HG03575 (cell line): ENCODE measurements around the gene WWTR1.

ENCODE experiments used
- ATAC-seq: cut with Tn5 transposase; IDR thresholded peaks from one replicate; pipeline ENCODE4 v1.9.1; 2021; ENCODE audit not compliant: unreplicated experiment, insufficient number of reproducible peaks, low FRiP score; ENCODE audit errors: extremely low read depth

The WWTR1 gene

DNA sequence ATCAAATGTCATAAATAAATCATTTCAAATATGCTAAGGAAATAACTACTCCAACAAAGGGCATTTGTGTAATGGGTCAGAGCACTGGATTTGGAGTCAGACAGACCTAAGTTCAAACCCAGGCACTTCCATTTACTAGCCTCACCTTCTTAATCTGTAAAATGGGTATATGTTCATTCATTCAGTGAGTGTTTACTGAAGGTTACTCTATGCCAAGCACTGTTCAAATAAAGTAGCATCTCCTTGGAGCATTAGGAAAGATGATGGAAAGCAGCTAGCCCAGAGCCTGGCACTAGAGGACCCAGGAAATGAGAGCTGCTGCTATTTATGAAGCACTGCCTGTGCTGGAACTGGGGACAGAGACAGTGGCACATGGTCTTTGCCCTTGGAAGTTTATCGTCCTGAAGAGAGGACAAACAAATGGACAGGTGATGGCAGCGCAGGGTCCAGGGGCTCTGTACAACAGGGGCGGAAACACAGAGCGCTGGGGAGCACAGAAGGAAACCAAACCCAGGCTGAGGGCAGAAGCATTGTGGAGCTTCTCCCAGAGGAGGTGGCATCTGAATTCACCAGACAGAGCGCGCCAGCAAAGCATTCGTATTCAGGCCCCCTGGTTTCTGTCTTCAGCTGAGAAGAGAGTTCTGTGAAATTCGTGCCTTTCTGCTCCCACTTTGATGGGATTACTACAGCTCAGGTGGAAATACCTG, 164.4 kb downstream of the WWTR1 start:
- no peak for ATAC-seq

DNA sequence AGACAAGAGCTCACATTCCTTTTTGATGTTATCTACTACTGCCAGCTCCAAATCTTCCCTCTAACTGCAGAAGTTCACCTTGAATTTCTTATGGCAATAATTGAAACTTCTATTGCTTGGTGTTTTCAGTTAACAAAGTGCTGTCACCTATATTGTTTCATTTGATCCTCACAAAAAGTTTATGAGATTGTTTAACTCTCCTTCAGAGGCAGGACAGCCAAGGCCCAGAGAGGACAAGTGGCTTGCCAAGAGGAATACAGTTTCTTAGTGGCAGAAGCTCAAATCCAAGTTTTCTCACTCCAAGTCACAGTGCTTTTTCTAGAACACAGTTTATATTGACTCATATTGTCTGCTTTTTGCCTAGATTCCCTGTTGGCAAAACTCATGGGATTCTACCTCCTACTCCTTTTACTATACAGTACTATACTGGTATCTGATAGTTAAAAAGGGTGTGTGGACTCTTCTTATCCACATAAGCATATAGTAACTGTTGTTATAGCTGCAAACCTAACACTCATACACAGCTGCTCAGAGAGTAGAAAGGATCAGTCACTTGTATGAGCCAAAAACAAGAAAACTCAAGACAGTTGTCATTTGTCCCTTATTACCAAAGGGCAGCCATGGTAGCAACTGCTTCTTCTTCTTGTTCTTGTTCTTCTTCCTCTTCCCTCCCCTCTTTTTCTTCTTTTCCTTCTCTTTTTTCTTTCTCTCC, 167.4 kb downstream of the WWTR1 start:
- no peak for ATAC-seq

DNA sequence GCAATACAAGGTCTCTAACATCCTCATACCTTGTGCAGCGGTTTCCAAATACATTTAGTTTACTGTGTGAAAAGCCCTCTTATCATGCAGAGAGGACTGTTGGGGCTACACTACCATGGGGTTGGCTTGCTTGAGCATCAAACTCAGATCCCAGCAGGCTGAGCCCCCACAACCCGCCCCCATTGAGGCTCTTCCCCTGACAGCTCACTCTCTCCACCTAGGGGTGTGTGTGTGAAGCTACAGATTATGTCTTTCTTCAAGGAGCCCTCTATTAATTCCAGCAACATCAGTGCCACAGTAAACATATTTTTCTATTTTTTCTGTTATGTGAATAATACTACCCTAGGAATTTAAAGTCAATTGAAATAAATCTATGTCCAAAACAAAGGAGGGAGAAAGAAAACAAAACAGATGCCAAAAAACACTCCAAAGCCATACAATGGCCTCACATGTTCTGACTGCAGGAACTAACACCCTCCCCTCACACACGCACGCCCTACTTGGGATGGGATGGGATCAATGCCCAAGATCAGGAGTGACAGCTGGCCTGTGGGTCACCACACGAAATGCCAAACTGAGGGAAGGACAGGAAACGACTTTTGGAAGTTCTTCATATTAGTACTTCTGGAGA, 168.7 kb downstream of the WWTR1 start:
- no peak for ATAC-seq

DNA sequence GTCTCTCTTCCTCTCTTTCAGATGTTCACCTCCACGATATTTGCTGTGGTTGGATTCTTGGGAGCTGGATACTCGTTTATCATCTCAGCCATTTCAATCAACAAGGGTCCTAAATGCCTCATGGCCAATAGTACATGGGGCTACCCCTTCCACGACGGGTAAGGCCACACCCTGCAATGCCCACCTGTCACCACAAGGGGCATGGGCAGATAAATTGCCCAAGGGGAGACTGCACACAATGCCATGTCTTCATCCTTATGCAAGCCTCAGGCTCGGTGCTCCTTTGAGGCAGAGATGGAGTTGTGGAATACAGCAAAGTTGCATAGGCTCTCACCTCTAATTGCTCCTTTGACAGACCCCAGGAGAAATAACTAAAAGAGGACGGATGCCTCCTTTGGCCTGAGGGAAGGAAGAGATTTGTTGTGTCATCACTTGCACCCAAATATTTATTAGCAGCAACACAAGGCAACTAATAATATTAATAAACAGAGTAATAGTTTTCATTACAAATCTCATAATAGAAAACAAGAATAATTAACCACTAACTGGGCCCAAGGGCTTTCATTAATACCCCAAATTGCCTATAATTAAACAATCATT, 170.1 kb downstream of the WWTR1 start:
- ATAC-seq, result no peak

DNA sequence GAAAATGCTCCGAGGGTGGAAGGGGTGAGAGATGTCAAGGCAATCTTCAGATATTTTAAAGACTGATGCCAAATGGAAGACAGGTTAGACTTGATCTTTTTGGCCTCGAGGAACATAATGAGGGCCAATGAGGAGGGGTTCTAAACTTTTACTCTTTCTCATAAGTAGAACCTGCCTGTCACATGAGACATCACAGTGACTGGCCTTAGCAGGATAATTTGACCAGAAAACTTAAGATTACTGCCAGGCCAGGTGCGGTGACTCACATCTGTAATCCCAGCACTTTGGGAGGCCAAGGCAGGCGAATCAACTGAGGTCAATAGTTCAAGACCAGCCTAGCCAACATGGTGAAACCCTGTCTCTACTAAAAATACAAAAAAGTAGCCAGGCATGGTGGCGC, 171.1 kb downstream of the WWTR1 start:
- ATAC-seq, result no peak

DNA sequence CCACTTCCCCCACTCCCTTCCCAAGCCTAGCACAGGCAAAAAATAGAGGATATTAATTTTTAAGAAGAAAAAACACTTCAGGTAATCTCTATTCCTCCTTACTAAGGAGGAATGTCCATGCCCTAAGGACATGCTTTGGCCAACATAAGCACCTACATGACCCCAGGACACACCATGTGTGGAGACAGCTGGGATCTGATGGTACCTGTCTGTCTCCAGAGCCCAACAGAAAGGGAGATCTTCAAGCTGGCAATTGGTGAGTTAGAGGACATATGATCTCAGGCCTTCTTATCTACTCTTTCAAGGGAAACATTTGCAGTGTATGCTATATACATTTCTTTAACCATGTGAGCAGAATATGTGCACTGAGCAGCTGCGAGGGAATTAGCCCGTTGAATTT, 176.3 kb downstream of the WWTR1 start:
- no peak for ATAC-seq

DNA sequence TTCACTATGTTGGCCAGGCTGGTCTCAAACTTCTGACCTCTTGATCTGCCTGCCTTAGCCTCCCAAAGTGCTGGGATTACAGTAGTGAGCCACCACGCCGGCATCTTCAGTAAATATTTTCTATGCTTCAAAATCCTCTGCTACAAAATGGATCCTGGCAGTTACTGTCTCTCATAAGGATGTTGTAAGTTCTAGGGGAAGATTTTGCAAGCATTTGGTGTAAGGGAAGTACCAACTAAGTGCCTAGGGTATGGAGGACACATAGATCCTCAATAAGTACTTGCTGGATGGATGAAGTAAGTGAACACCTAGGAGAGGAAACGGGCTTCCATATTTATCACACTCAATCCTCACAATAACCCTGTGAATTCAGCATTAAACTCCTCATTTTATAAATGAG, 176.8 kb downstream of the WWTR1 start:
- ATAC-seq, result no peak

DNA sequence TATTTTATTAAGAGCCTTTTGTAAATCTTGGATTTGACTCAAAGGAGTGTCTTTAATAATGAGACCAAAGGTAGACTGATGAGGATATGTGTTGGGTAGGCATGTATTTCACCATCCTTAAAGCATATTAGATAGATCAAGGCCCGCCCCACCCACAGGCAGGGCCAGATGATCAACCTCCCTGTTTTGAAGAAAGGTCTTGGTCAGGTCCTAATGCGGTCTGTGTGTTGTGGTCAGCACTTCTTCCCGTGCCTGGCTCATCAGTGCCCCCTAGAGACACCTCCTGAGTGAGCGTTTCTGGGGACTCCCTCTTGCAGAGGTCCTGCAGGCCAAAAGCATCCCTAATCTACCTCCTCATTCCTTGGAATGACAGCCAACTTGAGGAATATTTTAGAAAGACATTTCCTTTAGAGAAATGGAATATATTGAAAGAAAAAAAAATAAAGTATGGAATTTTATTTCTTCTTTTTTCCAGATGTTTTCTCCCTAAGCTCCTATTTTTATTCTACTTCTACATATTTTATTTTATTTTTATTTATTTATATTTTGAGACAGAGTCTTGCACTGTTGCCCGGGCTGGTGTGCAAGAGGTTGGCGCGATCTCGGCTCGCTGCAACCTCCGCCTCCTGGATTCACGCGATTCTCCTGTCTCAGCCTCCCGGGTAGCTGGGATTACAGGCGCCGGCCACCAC, 177.4 kb downstream of the WWTR1 start:
- ATAC-seq, result peak; percentile 81

DNA sequence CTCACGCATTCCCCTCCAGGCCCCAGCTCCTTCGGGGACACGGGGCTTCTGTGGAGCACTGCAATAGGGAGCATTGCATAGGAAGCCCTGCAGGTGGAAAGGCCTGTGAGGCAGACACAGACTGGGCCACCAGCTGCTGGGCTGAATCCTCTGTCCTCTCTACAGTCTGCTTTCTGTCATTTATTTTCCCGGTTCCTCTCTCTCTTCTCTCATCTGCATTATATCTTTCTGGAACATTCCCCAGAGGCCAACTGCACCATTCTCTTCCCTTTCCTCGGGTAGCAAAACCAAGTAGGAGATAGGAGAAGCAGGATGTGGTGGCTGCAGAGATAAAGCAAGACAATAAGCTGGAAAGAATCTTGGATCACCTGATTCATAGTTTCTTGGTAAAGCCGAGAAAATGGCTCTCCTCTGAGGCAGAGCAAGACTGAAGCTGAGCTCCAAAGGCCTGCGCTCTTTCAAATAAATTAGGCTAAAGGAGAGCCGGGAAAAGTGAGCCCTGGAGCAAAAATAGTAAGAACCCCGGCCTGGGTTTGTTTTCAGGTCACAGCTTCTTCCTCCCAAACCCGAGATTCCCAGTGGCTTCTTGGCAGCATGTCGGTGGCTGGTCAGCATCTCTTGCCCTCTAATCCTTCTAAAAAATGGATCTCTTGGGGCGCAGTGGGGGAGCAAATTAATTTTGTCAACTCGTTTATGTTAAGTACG, 178.1 kb downstream of the WWTR1 start:
- no peak for ATAC-seq

DNA sequence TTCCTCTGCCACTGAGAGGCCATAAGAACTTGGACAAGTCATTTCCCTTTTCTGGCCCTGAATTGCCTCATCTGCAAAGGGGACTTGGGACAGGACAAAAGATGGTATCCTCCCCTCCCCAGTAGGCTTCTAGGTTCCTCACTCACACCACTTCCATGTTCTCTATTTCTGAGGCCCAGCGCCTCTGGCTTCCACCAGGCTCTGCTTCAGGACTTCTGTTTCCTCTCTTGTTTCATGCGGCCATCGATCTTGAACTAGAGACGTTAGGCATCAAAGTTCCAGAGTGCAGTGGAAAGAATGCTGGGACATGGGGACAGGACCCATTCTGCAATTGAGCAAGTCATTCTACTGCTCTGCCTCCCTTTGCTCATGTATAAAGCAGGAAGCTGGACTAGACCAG, 181.6 kb downstream of the WWTR1 start:
- ATAC-seq, result no peak

DNA sequence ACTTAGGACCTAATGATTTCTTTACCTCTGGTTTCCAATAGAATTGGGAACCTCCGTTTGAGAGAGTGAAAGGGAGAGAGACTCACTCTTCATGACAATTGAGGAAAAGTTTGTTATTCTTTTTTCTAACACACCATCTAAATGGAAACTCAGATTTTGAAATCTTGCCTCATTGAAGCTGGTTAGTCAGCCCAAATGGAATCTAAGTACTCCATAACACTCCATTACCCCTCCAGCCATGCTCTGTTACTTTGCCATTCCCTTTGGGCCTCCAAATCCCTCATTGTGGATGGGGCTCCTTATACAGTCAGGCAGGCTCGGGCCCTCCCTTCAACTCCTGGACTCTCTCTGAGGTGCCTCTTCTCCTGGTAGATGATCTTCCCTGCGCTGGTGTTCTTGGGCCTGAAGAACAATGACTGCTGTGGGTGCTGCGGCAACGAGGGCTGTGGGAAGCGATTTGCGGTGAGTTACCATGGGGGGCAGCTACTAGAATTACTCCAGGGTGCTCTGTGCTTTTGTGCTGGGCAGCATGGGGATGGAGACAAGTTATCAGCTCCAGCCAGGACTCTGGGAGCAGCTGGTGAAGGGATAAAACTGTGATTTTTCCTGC, 182.3 kb downstream of the WWTR1 start:
- no peak for ATAC-seq

DNA sequence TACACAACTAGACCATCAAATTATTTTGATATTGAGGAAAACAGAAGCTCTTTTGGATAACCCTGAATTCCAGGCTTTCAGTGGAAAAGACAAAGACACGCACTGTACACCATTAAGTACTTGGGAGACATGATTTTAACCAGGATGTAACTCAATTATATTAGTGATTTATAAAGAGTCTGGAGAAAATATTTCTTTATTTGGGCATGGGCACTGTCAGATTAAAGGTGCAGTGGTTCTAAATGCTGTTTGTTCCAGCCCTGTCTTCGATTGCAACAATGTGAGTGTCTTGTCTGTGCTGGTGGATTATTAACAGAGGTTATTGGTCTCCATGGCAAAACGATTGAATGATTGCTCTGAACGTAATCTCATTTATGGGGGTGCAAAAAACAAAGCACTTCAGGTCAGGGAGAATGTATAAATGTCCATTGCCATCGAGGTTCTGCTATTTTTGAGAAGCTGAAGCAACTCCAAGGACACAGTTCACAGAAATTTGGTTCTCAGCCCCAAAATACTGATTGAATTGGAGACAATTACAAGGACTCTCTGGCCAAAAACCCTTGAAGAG, 183.5 kb downstream of the WWTR1 start, which contains the start of gene TM4SF4:
TM4SF4 (plus strand) TSS at position 448 of the 568 bp plus-strand sequence. CDS start 181 bp downstream, outside the sequence.
- no peak for ATAC-seq

DNA sequence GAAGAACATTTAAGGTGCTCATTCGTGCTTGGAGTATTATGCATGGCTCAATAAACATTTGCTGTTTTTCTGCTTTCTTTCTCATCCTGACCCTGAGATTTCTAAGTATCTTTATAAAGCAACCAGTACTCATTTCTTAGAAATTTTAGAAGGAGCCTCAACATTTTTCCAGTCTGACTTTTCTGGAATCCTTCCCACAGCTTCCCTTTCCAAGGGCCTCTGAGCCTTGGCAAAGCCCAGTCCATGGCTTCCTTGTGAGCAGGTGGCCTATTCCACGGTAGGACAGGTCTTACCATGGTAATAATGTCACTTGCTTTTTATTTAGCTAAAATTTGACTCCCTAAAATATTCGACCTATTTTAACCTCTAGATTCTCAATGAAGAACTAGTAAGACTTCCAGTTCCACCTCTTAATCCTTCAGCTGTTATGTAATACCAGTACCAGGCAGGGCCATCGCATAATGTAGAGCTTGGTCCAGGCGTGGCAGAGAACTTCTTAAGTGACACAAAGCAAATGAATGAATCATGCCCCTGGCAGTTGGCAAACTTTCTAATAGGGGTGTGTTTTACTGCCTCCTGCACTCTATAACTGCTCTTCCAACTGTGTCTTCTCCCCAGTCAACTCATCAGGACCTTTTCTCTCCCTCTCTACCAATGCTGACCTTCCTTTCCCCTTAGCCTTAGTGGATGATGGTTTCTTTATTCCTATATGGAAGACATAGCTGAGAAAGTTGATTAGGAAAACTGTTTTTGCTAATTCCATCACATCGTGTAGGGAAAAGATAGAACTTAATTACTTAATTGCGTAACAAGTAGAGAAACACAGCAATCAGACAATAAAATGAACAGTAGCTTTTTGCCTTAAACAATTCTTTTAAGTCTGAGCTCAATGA, 184.2 kb downstream of the WWTR1 start:
- ATAC-seq, result no peak

DNA sequence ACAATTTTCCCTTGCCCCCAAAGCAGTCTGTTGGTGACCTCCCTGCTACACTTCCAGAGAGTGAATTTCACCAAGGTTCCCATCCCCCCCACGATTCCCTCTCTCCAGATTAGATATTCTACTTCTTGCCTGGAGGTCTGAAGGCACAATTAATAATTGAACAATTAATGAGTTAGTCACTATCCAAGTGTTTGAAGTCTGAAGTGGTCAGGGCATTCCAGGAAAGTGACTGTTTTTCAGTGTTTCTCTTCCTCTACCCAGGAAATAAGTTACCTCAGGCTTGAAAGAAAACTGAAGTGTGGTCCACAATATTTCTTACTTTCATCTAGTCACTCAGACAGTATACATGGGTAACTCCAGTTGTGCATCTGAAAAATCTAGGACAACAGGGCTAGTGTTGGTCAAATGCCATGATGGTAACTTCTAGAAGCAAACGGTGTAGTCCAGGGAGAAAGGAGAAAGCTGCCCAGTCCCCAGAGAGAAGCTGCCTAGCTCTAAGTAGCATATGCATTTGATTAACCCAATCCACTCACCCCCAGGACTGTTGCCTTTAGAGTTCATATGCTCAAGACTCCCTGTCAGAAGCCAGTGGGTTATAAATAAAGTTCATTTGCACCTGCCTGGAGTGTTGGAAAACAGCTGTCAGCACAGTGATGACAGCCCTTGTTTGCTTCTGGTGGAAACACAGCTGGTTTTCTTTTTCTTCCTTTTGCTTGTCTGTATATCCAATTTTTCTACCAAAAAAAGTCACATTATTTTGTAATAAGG, 185.6 kb downstream of the WWTR1 start:
- no peak for ATAC-seq

DNA sequence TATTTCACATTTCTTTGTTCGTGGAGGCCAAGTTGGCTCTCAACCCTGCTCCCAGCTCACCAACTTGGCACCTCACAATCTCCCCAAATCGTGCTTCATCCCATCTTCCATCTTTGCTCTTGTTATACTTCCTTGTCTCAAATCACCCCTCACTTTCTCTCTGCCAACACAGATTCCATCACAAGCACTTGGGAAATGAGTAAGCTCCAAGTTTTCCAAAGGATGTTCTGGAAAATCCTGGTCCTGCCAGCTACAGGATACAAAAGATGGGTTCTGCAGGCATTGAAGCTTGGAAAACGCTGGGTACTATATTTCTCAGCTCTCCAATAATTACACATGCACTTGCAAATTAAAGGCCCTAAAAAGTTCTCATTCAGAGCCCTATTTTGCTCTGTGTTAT, 187.4 kb downstream of the WWTR1 start:
- no peak for ATAC-seq

DNA sequence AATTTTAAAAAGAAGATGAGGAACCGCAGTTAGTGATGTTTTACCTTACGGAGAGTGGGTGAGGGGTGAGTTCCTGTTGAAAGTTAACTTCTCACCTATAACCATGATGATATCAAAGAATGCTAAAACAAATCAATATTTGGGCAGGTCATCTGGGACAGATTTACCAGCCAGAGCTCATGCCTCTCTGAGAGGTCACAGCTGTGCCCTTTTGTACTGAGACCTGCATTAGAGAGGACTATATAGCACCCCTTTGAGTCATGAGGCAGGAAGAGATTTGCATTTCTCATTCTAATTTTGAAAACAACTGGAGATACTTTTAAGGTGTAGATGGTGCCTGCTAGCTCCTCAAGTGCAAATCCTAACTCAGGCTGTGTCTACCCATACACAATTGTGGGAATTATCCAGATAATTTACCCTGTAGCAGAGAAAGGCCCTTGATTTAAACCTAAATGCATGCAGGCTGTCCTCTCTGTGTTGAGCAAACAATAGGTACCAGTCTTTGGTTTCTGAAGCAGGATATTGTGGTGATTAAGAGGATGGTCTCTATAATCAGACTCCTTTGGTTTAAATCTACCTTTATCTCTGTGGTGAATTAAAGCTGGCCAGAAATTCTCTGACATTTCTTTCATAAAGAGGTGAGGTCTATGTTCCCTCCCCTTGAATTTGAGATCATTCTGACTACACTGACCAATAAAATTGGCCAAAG, 189.2 kb downstream of the WWTR1 start:
- peak; percentile 97 for ATAC-seq
